GM21717 (cell line): ENCODE data around the gene APBB1.
"Not testable (repeated sequence)": the region's sequence is repeated elsewhere in the genome, so short reads cannot be mapped to it uniquely, and the experiment has no call there.

ENCODE experiments used
- ATAC-seq: cut with Tn5 transposase; IDR thresholded peaks from one replicate; pipeline ENCODE4 v1.9.1; 2021; ENCODE audit warnings: mild to moderate bottlenecking, moderate library complexity; ENCODE audit not compliant: unreplicated experiment

APBB1 gene

GRCh38 chr11:6392251-6392650 lies 26.6 kb downstream of the APBB1 start:
- not testable (repeated sequence) for ATAC-seq

GRCh38 chr11:6391537-6392134 lies 27.3 kb downstream of the APBB1 start:
- ATAC-seq = no peak

- ATAC-seq = no peak
These were observed 28.0 kb downstream of the APBB1 start for GRCh38 chr11:6390718-6391469.

- peak; percentile 93 for ATAC-seq
These were observed 28.8 kb downstream of the APBB1 start, which contains the start of gene SMPD1 for GRCh38 chr11:6389905-6390717. Gene SMPD1 (plus strand): TSS chr11:6390474. CDS start chr11:6390599, 125 bp downstream.

- ATAC-seq = no peak
These were observed 30.1 kb downstream of the APBB1 start for GRCh38 chr11:6388748-6389147.

- ATAC-seq = no peak
These were observed 30.9 kb downstream of the APBB1 start for GRCh38 chr11:6387811-6388599.

- ATAC-seq = no peak
These were observed 33.7 kb downstream of the APBB1 start for GRCh38 chr11:6385046-6385777.

- ATAC-seq = no peak
These were observed 40.3 kb downstream of the APBB1 start for GRCh38 chr11:6378640-6378989.

- no peak for ATAC-seq
These were observed 40.8 kb downstream of the APBB1 start for GRCh38 chr11:6377902-6378639.

- ATAC-seq = no peak
These were observed 47.1 kb downstream of the APBB1 start for GRCh38 chr11:6371825-6372224.

- ATAC-seq = no peak
These were observed 53.2 kb downstream of the APBB1 start for GRCh38 chr11:6365659-6366058.

GRCh38 chr11:6362873-6363678 lies 55.8 kb downstream of the APBB1 start:
- ATAC-seq = peak; percentile 93

GRCh38 chr11:6362185-6362872 lies 56.6 kb downstream of the APBB1 start:
- no peak for ATAC-seq

- ATAC-seq = no peak
These were observed 58.7 kb downstream of the APBB1 start for GRCh38 chr11:6360183-6360582.

- ATAC-seq = peak; percentile 45
These were observed 61.7 kb downstream of the APBB1 start for GRCh38 chr11:6357222-6357621.

- no peak for ATAC-seq
These were observed 62.3 kb downstream of the APBB1 start for GRCh38 chr11:6356503-6357055.

GRCh38 chr11:6354651-6355485 lies 64.0 kb downstream of the APBB1 start:
- ATAC-seq = no peak
